ENCODE data around the gene PDE4D. TPM values are rescaled to one million over a fixed set of nuclear protein-coding genes. Genes with fewer than 3 reads are reported as not detected.

PDE4D gene
- total and polyA plus RNA-seq, 2 of the 4 experiments (the other 2 are of a cell fraction): 1.4 to 7.9 TPM

DNA sequence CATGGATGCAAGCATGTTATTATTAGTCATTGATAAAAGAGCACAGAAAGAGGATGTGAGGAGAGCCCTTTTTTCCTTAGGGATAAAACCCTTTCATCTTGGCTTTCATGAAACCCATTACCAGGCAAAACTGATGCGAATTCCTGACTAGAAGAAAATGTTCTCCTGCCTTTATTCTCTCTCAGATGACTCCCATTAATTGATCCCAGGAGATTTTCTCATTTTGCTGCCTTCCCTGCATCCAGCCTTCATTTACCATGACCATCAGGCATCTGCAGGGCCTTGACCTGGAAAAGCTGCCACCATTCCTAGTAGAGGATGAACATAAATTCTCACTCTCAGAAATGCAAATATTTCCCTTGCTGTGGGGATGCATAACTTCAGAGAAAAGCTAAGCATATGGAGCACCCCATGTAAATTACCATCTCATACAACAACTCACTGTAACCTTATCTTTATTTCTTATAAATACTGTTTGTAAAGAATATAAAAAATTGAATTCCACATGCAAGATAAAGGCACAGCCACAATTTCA, 176.5 kb downstream of the PDE4D start:
- CTCF ChIA-PET: no interaction called here
- dilution Hi-C loops (cut with HindIII; ENCODE audit: low sequenced_read_pairs, unreplicated experiment) (no loop called here), intact Hi-C loops (cut with micrococcal nuclease) (no loop called here), in situ Hi-C loops (cut with MboI; ENCODE audit: low sequenced_read_pairs) (no loop called here)
- no peak overlapping the region for H4K91ac ChIP-seq (ENCODE audit: insufficient read depth, low read depth, low read length)
- no peak overlapping the region for H2BK120ac ChIP-seq (ENCODE audit: low read depth, low read length)
- H3K27me3 ChIP-seq (ENCODE audit: control insufficient read depth, insufficient read depth, low read length): no peaks in the 10 kb centered on the region
- no peak overlapping the region for H3K56ac ChIP-seq (ENCODE audit: extremely low read depth, insufficient read depth, low read length)
- no peaks in the 10 kb centered on the region for H3K9me3 ChIP-seq (ENCODE audit: control insufficient read depth, insufficient read depth, low read length)
- H4K8ac ChIP-seq (ENCODE audit: low read depth in 2 of 2, low read length in 2 of 2): no peak overlapping the region
- H3K9ac ChIP-seq (ENCODE audit: low read depth, low read length): no peak overlapping the region
- H3K27ac ChIP-seq (ENCODE audit: insufficient read depth, low read length): no peak overlapping the region
- no peak overlapping the region for H2BK15ac ChIP-seq (ENCODE audit: low read depth, low read length)
- H3K36me3 ChIP-seq (ENCODE audit: control insufficient read depth, insufficient read depth, low read length): no peaks in the 10 kb centered on the region
- H3K4me3 ChIP-seq (ENCODE audit: insufficient read depth, low read depth, low read length): no peak overlapping the region
- POLR2A ChIA-PET (ENCODE audit: unreplicated experiment): no interaction called here
- no peaks in the 10 kb centered on the region for H3K79me1 ChIP-seq (ENCODE audit: low read depth in 1 of 2, low read length in 2 of 2)
- H3K14ac ChIP-seq (replicated peaks; ENCODE audit: low read depth, low read length): no peak overlapping the region
- H3K4me1 ChIP-seq (ENCODE audit: control insufficient read depth, insufficient read depth, low read length): no peaks in the 10 kb centered on the region
- TF ChIP-seq BHLHE40 (IDR thresholded peaks at IDR 0.05; ENCODE audit: low read depth, low read length) (no peak), FOS (IDR thresholded peaks at IDR 0.05; ENCODE audit: low read depth, low read length) (no peak), CHD1 (IDR thresholded peaks at IDR 0.05; ENCODE audit: low read depth, low read length) (no peak), NFE2L2 (IDR thresholded peaks at IDR 0.05; ENCODE audit: low read depth, low read length) (no peak), CEBPB (IDR thresholded peaks at IDR 0.05; ENCODE audit: low read depth, low read length) (no peak), SMC3 (IDR thresholded peaks at IDR 0.05; ENCODE audit: low read depth, low read length) (no peak), RAD21 (IDR thresholded peaks at IDR 0.05; ENCODE audit: low read length) (no peak), RCOR1 (IDR thresholded peaks at IDR 0.05; ENCODE audit: insufficient replicate concordance, low read length) (no peak), MXI1 (IDR thresholded peaks at IDR 0.05; ENCODE audit: borderline replicate concordance, low read depth, low read length) (no peak), RFX5 (IDR thresholded peaks at IDR 0.05; ENCODE audit: low read depth, low read length) (no peak), POLR2A (IDR thresholded peaks at IDR 0.05; ENCODE audit: low read depth, low read length) (no peak), MAFK (IDR thresholded peaks at IDR 0.05; ENCODE audit: low read depth, low read length) (no peak), MAZ (IDR thresholded peaks at IDR 0.05; ENCODE audit: borderline replicate concordance, low read depth, low read length) (no peak)
- TF ChIP-seq, protein P1, sequence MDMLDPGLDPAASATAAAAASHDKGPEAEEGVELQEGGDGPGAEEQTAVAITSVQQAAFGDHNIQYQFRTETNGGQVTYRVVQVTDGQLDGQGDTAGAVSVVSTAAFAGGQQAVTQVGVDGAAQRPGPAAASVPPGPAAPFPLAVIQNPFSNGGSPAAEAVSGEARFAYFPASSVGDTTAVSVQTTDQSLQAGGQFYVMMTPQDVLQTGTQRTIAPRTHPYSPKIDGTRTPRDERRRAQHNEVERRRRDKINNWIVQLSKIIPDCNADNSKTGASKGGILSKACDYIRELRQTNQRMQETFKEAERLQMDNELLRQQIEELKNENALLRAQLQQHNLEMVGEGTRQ (IDR thresholded peaks at IDR 0.05; ENCODE audit: low read depth, low read length): no peak
- TF ChIP-seq, protein P2, sequence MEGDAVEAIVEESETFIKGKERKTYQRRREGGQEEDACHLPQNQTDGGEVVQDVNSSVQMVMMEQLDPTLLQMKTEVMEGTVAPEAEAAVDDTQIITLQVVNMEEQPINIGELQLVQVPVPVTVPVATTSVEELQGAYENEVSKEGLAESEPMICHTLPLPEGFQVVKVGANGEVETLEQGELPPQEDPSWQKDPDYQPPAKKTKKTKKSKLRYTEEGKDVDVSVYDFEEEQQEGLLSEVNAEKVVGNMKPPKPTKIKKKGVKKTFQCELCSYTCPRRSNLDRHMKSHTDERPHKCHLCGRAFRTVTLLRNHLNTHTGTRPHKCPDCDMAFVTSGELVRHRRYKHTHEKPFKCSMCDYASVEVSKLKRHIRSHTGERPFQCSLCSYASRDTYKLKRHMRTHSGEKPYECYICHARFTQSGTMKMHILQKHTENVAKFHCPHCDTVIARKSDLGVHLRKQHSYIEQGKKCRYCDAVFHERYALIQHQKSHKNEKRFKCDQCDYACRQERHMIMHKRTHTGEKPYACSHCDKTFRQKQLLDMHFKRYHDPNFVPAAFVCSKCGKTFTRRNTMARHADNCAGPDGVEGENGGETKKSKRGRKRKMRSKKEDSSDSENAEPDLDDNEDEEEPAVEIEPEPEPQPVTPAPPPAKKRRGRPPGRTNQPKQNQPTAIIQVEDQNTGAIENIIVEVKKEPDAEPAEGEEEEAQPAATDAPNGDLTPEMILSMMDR (conservative IDR thresholded peaks at IDR 0.05; ENCODE audit: low read depth, low read length): no peak
- TF ChIP-seq, protein P3, sequence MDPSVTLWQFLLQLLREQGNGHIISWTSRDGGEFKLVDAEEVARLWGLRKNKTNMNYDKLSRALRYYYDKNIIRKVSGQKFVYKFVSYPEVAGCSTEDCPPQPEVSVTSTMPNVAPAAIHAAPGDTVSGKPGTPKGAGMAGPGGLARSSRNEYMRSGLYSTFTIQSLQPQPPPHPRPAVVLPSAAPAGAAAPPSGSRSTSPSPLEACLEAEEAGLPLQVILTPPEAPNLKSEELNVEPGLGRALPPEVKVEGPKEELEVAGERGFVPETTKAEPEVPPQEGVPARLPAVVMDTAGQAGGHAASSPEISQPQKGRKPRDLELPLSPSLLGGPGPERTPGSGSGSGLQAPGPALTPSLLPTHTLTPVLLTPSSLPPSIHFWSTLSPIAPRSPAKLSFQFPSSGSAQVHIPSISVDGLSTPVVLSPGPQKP (IDR thresholded peaks at IDR 0.05; ENCODE audit: borderline replicate concordance, low read depth, low read length): no peak
- H3K18ac ChIP-seq (ENCODE audit: low read depth, low read length): no peak overlapping the region
- no peaks in the 10 kb centered on the region for H4K20me1 ChIP-seq (ENCODE audit: insufficient read depth, low read length)
- H2BK20ac ChIP-seq (ENCODE audit: low read depth, low read length): no peak overlapping the region
- no peak overlapping the region for H3K23ac ChIP-seq (ENCODE audit: low read depth, low read length)
- H2AK9ac ChIP-seq (replicated peaks; ENCODE audit: low read depth, low read length, poor library complexity): no peak overlapping the region
- no peak overlapping the region for H3K4ac ChIP-seq (ENCODE audit: low read depth, low read length)
- H4K5ac ChIP-seq (ENCODE audit: low read depth, low read length): no peak overlapping the region
- H3K4me2 ChIP-seq (ENCODE audit: low read depth, low read length): no peak overlapping the region
- no TSS peak for BruUV-seq (replicated peaks)
- H3K9me1 ChIP-seq (ENCODE audit: insufficient read depth, low read length): no peaks in the 10 kb centered on the region
- DNase-seq (no peak), ATAC-seq (ENCODE audit: low read depth) (no peak)
- no CpG with 5 or more reads among the region's 1 CpG for WGBS, 2 experiments (ENCODE audit: extremely low coverage in 2 of 2, insufficient read length in 1 of 2)
- H2AFZ ChIP-seq (replicated peaks; ENCODE audit: low read length, poor library complexity): no peak overlapping the region
- H2AK5ac ChIP-seq (ENCODE audit: low read depth, low read length): no peak overlapping the region
- no peak overlapping the region for H2BK5ac ChIP-seq (ENCODE audit: low read depth, low read length, poor library complexity, severe bottlenecking)

All from IMR-90 (cell line).